ENCODE measurements around the gene SORT1. TPM values are rescaled to one million over a fixed set of nuclear protein-coding genes. Genes with fewer than 3 reads are reported as not detected.

Gene SORT1
- total and polyA plus RNA-seq, 2 of the 4 experiments (the other 2 are of a cell fraction) = 15.8 to 16.7 TPM

DNA sequence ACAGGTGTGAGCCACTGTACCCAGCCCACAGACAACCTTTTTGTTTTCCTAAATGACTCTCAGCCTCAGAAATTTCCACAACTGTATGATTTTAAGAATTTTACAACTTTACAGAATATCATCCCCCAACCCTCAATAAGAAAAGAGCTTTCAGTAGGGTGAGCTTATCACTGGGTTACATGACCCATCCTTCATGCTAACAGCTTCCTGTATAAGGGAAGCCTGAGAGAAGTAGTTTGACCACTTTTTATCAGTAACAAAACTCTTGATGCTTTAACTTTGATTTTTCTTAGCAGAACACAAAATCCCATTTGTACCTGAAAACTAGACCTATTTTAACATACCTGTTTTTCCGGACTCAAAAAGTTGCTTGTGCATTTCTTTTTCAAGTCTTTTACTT lies 81.2 kb downstream of the SORT1 start:
- no CpG with 5 or more reads among the region's 1 CpG for WGBS, 2 experiments (ENCODE audit: extremely low coverage in 2 of 2, insufficient read length in 1 of 2)
- H3K18ac ChIP-seq (ENCODE audit: low read depth, low read length) = no peak overlapping the region
- peaks cover 5% of the 10 kb centered on the region for H3K4me1 ChIP-seq (ENCODE audit: control insufficient read depth, insufficient read depth, low read length)
- no peak overlapping the region for H2BK120ac ChIP-seq (ENCODE audit: low read depth, low read length)
- no peak overlapping the region for H2BK5ac ChIP-seq (ENCODE audit: low read depth, low read length, poor library complexity, severe bottlenecking)
- dilution Hi-C loops (cut with HindIII; ENCODE audit: low sequenced_read_pairs, unreplicated experiment) = no loop called here
- no peak overlapping the region for H3K27ac ChIP-seq (ENCODE audit: insufficient read depth, low read length)
- no peaks in the 10 kb centered on the region for H3K79me1 ChIP-seq (ENCODE audit: low read depth in 1 of 2, low read length in 2 of 2)
- BruUV-seq (replicated peaks) = no TSS peak
- H3K4me2 ChIP-seq (ENCODE audit: low read depth, low read length) = no peak overlapping the region
- H3K4me3 ChIP-seq (ENCODE audit: insufficient read depth, low read depth, low read length) = no peak overlapping the region
- POLR2A ChIA-PET (ENCODE audit: unreplicated experiment) = no interaction called here
- no peak overlapping the region for H4K91ac ChIP-seq (ENCODE audit: insufficient read depth, low read depth, low read length)
- no peak for ATAC-seq (ENCODE audit: low read depth)
- H4K20me1 ChIP-seq (ENCODE audit: insufficient read depth, low read length) = no peaks in the 10 kb centered on the region; the same call in 1 of the 2 replicates
- no peak overlapping the region for H3K14ac ChIP-seq (replicated peaks; ENCODE audit: low read depth, low read length)
- H2BK20ac ChIP-seq (ENCODE audit: low read depth, low read length) = no peak overlapping the region
- no peak overlapping the region for H4K8ac ChIP-seq (ENCODE audit: low read depth in 2 of 2, low read length in 2 of 2)
- peaks cover 13% of the 10 kb centered on the region for H3K9me1 ChIP-seq (ENCODE audit: insufficient read depth, low read length)
- H3K27me3 ChIP-seq (ENCODE audit: control insufficient read depth, insufficient read depth, low read length) = no peaks in the 10 kb centered on the region
- H4K5ac ChIP-seq (ENCODE audit: low read depth, low read length) = no peak overlapping the region
- no peak overlapping the region for H2BK15ac ChIP-seq (ENCODE audit: low read depth, low read length)
- peaks cover 37% of the 10 kb centered on the region for H3K36me3 ChIP-seq (ENCODE audit: control insufficient read depth, insufficient read depth, low read length)
- H3K23ac ChIP-seq (ENCODE audit: low read depth, low read length) = no peak overlapping the region
- no peak for DNase-seq
- no peak overlapping the region for H3K4ac ChIP-seq (ENCODE audit: low read depth, low read length)
- no peak overlapping the region for H2AK5ac ChIP-seq (ENCODE audit: low read depth, low read length)
- no peaks in the 10 kb centered on the region for H3K9me3 ChIP-seq (ENCODE audit: control insufficient read depth, insufficient read depth, low read length)
- in situ Hi-C loops (cut with MboI; ENCODE audit: low sequenced_read_pairs) = no loop called here
- no peak overlapping the region for H3K56ac ChIP-seq (ENCODE audit: extremely low read depth, insufficient read depth, low read length)
- TF ChIP-seq CHD1 (IDR thresholded peaks at IDR 0.05; ENCODE audit: low read depth, low read length) (no peak), POLR2A (IDR thresholded peaks at IDR 0.05; ENCODE audit: low read depth, low read length) (no peak), RCOR1 (IDR thresholded peaks at IDR 0.05; ENCODE audit: insufficient replicate concordance, low read length) (no peak), CEBPB (IDR thresholded peaks at IDR 0.05; ENCODE audit: low read depth, low read length) (no peak), RAD21 (IDR thresholded peaks at IDR 0.05; ENCODE audit: low read length) (no peak), SMC3 (IDR thresholded peaks at IDR 0.05; ENCODE audit: low read depth, low read length) (no peak), MXI1 (IDR thresholded peaks at IDR 0.05; ENCODE audit: borderline replicate concordance, low read depth, low read length) (no peak)
- TF ChIP-seq, protein P1, sequence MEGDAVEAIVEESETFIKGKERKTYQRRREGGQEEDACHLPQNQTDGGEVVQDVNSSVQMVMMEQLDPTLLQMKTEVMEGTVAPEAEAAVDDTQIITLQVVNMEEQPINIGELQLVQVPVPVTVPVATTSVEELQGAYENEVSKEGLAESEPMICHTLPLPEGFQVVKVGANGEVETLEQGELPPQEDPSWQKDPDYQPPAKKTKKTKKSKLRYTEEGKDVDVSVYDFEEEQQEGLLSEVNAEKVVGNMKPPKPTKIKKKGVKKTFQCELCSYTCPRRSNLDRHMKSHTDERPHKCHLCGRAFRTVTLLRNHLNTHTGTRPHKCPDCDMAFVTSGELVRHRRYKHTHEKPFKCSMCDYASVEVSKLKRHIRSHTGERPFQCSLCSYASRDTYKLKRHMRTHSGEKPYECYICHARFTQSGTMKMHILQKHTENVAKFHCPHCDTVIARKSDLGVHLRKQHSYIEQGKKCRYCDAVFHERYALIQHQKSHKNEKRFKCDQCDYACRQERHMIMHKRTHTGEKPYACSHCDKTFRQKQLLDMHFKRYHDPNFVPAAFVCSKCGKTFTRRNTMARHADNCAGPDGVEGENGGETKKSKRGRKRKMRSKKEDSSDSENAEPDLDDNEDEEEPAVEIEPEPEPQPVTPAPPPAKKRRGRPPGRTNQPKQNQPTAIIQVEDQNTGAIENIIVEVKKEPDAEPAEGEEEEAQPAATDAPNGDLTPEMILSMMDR (conservative IDR thresholded peaks at IDR 0.05; ENCODE audit: low read depth, low read length) = no peak
- CTCF ChIA-PET = no interaction called here
- H3K9ac ChIP-seq (ENCODE audit: low read depth, low read length) = no peak overlapping the region
- intact Hi-C loops (cut with micrococcal nuclease) = no loop called here
- H2AK9ac ChIP-seq (replicated peaks; ENCODE audit: low read depth, low read length, poor library complexity) = no peak overlapping the region
- H2AFZ ChIP-seq (replicated peaks; ENCODE audit: low read length, poor library complexity) = no peak overlapping the region
